WTC11 (cell line): ENCODE data around the gene SMAD3. TPM values are rescaled to one million over a fixed set of nuclear protein-coding genes. Genes with fewer than 3 reads are reported as not detected.

Experiments used
- ATAC-seq: fragments of 200-7000 bp; cut with Tn5 transposase; 2 replicates; pipeline ENCODE4 v1.10.0; 2021; ENCODE audit warnings: mild to moderate bottlenecking, moderate library complexity
- CTCF ChIA-PET: fragments of 300-600 bp; sonication (Branson Sonifier 250); formaldehyde crosslinking; loops from one replicate; lab custom pipeline; 2021; ENCODE audit warnings: antibody characterized with exemption; lab: Charles Lee
- POLR2A ChIA-PET: fragments of 350-600 bp; sonication (Branson Sonifier 250); formaldehyde crosslinking; loops from one replicate; lab custom pipeline; 2021; ENCODE audit warnings: antibody characterized with exemption; lab: Charles Lee
- DNase-seq: peaks from one replicate; pipeline ENCODE4 v3.0.0; 2021; ENCODE audit warnings: low spot score
- H3K27ac Mint-ChIP-seq: 2 replicates; pipeline ENCODE4 v1.8.0; 2021; ENCODE audit warnings: mixed read lengths
- H3K27me3 Mint-ChIP-seq: 2 replicates; pipeline ENCODE4 v1.8.0; 2021; ENCODE audit warnings: low read depth, mild to moderate bottlenecking, moderate library complexity, mixed read lengths
- H3K36me3 Mint-ChIP-seq: 2 replicates; pipeline ENCODE4 v1.8.0; 2021; ENCODE audit warnings: mixed read lengths
- H3K4me1 Mint-ChIP-seq: 2 replicates; pipeline ENCODE4 v1.8.0; 2022; ENCODE audit warnings: mixed read lengths
- H3K4me3 Mint-ChIP-seq: 2 replicates; pipeline ENCODE4 v1.8.0; 2021; ENCODE audit warnings: mild to moderate bottlenecking, moderate library complexity, mixed read lengths
- H3K9me3 Mint-ChIP-seq: 2 replicates; pipeline ENCODE4 v1.8.0; 2021; ENCODE audit warnings: mixed read lengths
- ATF2 ChIP-seq: sonication (generic); formaldehyde crosslinking; IDR thresholded peaks from 2 replicates; pipeline ENCODE4 v1.8.1; 2022; ENCODE audit warnings: low read depth, missing genetic modification reagents, borderline replicate concordance
- ELF4 ChIP-seq: sonication (generic); formaldehyde crosslinking; IDR thresholded peaks from 2 replicates; pipeline ENCODE4 v1.8.1; 2022; ENCODE audit warnings: low read depth, mild to moderate bottlenecking, moderate library complexity, missing genetic modification reagents
- EMX1 ChIP-seq: fragments of 250-450 bp; sonication (Bioruptor Pico); IDR thresholded peaks from 2 replicates; pipeline ENCODE4 v1.8.0; 2021; ENCODE audit warnings: mild to moderate bottlenecking
- ESRRA ChIP-seq: sonication (generic); formaldehyde crosslinking; IDR thresholded peaks from 2 replicates; pipeline ENCODE4 v1.8.1; 2022; ENCODE audit warnings: mild to moderate bottlenecking, missing genetic modification reagents, borderline replicate concordance
- FOXP1 ChIP-seq: sonication (generic); formaldehyde crosslinking; IDR thresholded peaks from 2 replicates; pipeline ENCODE4 v1.8.0; 2022; ENCODE audit warnings: missing genetic modification reagents, mild to moderate bottlenecking, moderate library complexity, borderline replicate concordance
- RORB ChIP-seq: fragments of 250-450 bp; sonication (Bioruptor Pico); IDR thresholded peaks from 2 replicates; pipeline ENCODE4 v1.9.0; 2021; ENCODE audit warnings: mild to moderate bottlenecking
- SP1 ChIP-seq: sonication (generic); formaldehyde crosslinking; conservative IDR thresholded peaks from 2 replicates; pipeline ENCODE4 v1.8.1; 2022; ENCODE audit warnings: missing genetic modification reagents
- TCF7 ChIP-seq: sonication (generic); formaldehyde crosslinking; IDR thresholded peaks from 2 replicates; pipeline ENCODE4 v1.8.0; 2022; ENCODE audit warnings: mild to moderate bottlenecking, low read depth, missing genetic modification reagents, moderate library complexity
- TEAD4 ChIP-seq: sonication (generic); formaldehyde crosslinking; IDR thresholded peaks from 2 replicates; pipeline ENCODE4 v1.8.0; 2022; ENCODE audit warnings: mild to moderate bottlenecking, missing genetic modification reagents
- TP53 ChIP-seq: sonication (generic); formaldehyde crosslinking; IDR thresholded peaks from 2 replicates; pipeline ENCODE4 v1.8.1; 2023; ENCODE audit warnings: mild to moderate bottlenecking, missing genetic modification reagents
- ZNF138 ChIP-seq: sonication (generic); formaldehyde crosslinking; conservative IDR thresholded peaks from 2 replicates; pipeline ENCODE4 v1.8.1; 2022; ENCODE audit warnings: mild to moderate bottlenecking, moderate library complexity, missing genetic modification reagents
- ZNF532 ChIP-seq: fragments of 250-450 bp; sonication (Bioruptor Pico); IDR thresholded peaks from 2 replicates; pipeline ENCODE4 v1.9.0; 2021; ENCODE audit warnings: mild to moderate bottlenecking, borderline replicate concordance
- total RNA-seq: library from RNA; stranded (reverse); gene quantifications from 3 replicates; pipeline ENCODE4 v1.2.3, GENCODE V29; 2021
- TF ChIP-seq, protein P1 (sequence below): sonication (generic); formaldehyde crosslinking; IDR thresholded peaks from 2 replicates; pipeline ENCODE4 v1.8.1; 2023; ENCODE audit warnings: mild to moderate bottlenecking, missing genetic modification reagents, moderate library complexity
- TF ChIP-seq, protein P2 (sequence below): sonication (generic); formaldehyde crosslinking; IDR thresholded peaks from 2 replicates; pipeline ENCODE4 v1.8.1; 2023; ENCODE audit warnings: mild to moderate bottlenecking, missing genetic modification reagents
- TF ChIP-seq, protein P3 (sequence below): sonication (generic); formaldehyde crosslinking; IDR thresholded peaks from 2 replicates; pipeline ENCODE4 v1.8.1; 2022; ENCODE audit warnings: low read depth, mild to moderate bottlenecking, moderate library complexity, missing genetic modification reagents, borderline replicate concordance
- TF ChIP-seq, protein P4 (sequence below): fragments of 200-600 bp; IDR thresholded peaks from 2 replicates; pipeline ENCODE4 v1.8.0; 2022; ENCODE audit warnings: antibody characterized with exemption
- TF ChIP-seq, protein P5 (sequence below): fragments of 250-450 bp; sonication (Bioruptor Pico); IDR thresholded peaks from 2 replicates; pipeline ENCODE4 v1.9.0; 2021; ENCODE audit warnings: mild to moderate bottlenecking

SMAD3 gene
- total RNA-seq, 1 experiment from 2014 or later: 34.6 TPM

GRCh38 chr15:67108122-67108961 is 42.9 kb downstream of the SMAD3 start:
- DNase-seq (no peak), ATAC-seq (no peak)
- ChIA-PET CTCF (no interaction called here), POLR2A (no interaction called here)
- Mint-ChIP-seq H3K9me3 (peaks cover 20% of the 10 kb centered on the region), H3K4me3 (no peak overlapping the region), H3K27me3 (no peaks in the 10 kb centered on the region), H3K27ac (peak overlapping the region; percentile 46; the same call in 1 of the 2 replicates), H3K36me3 (peaks cover 28% of the 10 kb centered on the region), H3K4me1 (peaks cover 49% of the 10 kb centered on the region)
- TF ChIP-seq SP1 (no peak), ZNF138 (CRISPR knock-in tag) (no peak), TEAD4 (CRISPR knock-in tag) (no peak), TP53 (CRISPR knock-in tag) (no peak), ESRRA (CRISPR knock-in tag) (no peak), ELF4 (CRISPR knock-in tag) (no peak), ZNF532 (CRISPR knock-in tag) (no peak), ATF2 (CRISPR knock-in tag) (no peak), FOXP1 (CRISPR knock-in tag) (no peak), RORB (CRISPR knock-in tag) (no peak), EMX1 (CRISPR knock-in tag) (no peak), TCF7 (CRISPR knock-in tag) (no peak)
- TF ChIP-seq, protein P1, sequence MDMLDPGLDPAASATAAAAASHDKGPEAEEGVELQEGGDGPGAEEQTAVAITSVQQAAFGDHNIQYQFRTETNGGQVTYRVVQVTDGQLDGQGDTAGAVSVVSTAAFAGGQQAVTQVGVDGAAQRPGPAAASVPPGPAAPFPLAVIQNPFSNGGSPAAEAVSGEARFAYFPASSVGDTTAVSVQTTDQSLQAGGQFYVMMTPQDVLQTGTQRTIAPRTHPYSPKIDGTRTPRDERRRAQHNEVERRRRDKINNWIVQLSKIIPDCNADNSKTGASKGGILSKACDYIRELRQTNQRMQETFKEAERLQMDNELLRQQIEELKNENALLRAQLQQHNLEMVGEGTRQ (CRISPR knock-in tag): no peak
- TF ChIP-seq, protein P2, sequence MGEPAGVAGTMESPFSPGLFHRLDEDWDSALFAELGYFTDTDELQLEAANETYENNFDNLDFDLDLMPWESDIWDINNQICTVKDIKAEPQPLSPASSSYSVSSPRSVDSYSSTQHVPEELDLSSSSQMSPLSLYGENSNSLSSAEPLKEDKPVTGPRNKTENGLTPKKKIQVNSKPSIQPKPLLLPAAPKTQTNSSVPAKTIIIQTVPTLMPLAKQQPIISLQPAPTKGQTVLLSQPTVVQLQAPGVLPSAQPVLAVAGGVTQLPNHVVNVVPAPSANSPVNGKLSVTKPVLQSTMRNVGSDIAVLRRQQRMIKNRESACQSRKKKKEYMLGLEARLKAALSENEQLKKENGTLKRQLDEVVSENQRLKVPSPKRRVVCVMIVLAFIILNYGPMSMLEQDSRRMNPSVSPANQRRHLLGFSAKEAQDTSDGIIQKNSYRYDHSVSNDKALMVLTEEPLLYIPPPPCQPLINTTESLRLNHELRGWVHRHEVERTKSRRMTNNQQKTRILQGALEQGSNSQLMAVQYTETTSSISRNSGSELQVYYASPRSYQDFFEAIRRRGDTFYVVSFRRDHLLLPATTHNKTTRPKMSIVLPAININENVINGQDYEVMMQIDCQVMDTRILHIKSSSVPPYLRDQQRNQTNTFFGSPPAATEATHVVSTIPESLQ: no peak
- TF ChIP-seq, protein P3, sequence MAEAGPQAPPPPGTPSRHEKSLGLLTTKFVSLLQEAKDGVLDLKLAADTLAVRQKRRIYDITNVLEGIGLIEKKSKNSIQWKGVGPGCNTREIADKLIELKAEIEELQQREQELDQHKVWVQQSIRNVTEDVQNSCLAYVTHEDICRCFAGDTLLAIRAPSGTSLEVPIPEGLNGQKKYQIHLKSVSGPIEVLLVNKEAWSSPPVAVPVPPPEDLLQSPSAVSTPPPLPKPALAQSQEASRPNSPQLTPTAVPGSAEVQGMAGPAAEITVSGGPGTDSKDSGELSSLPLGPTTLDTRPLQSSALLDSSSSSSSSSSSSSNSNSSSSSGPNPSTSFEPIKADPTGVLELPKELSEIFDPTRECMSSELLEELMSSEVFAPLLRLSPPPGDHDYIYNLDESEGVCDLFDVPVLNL (CRISPR knock-in tag): no peak
- TF ChIP-seq, protein P4, sequence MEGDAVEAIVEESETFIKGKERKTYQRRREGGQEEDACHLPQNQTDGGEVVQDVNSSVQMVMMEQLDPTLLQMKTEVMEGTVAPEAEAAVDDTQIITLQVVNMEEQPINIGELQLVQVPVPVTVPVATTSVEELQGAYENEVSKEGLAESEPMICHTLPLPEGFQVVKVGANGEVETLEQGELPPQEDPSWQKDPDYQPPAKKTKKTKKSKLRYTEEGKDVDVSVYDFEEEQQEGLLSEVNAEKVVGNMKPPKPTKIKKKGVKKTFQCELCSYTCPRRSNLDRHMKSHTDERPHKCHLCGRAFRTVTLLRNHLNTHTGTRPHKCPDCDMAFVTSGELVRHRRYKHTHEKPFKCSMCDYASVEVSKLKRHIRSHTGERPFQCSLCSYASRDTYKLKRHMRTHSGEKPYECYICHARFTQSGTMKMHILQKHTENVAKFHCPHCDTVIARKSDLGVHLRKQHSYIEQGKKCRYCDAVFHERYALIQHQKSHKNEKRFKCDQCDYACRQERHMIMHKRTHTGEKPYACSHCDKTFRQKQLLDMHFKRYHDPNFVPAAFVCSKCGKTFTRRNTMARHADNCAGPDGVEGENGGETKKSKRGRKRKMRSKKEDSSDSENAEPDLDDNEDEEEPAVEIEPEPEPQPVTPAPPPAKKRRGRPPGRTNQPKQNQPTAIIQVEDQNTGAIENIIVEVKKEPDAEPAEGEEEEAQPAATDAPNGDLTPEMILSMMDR: no peak
- TF ChIP-seq, protein P5, sequence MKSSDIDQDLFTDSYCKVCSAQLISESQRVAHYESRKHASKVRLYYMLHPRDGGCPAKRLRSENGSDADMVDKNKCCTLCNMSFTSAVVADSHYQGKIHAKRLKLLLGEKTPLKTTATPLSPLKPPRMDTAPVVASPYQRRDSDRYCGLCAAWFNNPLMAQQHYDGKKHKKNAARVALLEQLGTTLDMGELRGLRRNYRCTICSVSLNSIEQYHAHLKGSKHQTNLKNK (CRISPR knock-in tag): no peak
